Measurements from ENCODE around the gene CEL.

The CEL gene

DNA sequence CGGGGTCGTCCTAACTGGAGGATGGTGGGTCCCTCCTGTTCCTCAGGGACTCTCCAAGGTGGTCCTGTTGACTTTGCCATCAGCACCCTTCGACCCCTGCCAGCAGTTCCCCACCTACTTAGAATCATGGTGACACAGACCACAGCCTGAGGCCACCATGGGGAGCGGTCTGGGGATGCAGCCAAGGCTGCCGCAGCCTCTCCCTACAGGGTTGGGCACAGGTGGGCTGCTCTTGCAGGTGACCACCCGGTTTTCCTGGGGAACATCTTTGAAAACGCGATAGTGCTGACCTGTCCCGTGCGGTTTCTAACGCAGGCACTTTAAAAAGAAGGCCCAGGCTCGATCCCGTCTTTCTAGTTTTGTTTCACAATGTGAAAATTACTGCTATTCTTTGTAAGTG lies 12.7 kb upstream of the CEL start:
- no peak overlapping the region for H4K8ac ChIP-seq (ENCODE audit: low read depth, low read length)
- no peak overlapping the region for H3K18ac ChIP-seq (ENCODE audit: low read length)
- H2BK15ac ChIP-seq (replicated peaks; ENCODE audit: low read depth) = no peak overlapping the region
- H3K4me2 ChIP-seq (ENCODE audit: low read length) = no peak overlapping the region
- H3K4me3 ChIP-seq (ENCODE audit: low read length) = no peak overlapping the region
- DNase-seq = no peak
- no peak overlapping the region for H2BK120ac ChIP-seq (ENCODE audit: low read depth, low read length)
- no peak overlapping the region for H3K23ac ChIP-seq (ENCODE audit: low read length)
- WGBS (ENCODE audit: extremely low coverage, insufficient coverage, low lambda C conversion rate) = no CpG with 5 or more reads among the region's 13 CpGs
- no peaks in the 10 kb centered on the region for H3K27me3 ChIP-seq (ENCODE audit: insufficient read depth, low read length, poor library complexity)
- H3K27ac ChIP-seq (ENCODE audit: low read depth, low read length) = no peak overlapping the region
- H3K9ac ChIP-seq (ENCODE audit: low read length) = no peak overlapping the region
- H3K56ac ChIP-seq (ENCODE audit: low read length) = no peak overlapping the region
- no peak overlapping the region for H2BK5ac ChIP-seq (ENCODE audit: low read length)
- no peaks in the 10 kb centered on the region for H3K79me2 ChIP-seq (ENCODE audit: control insufficient read depth, insufficient read depth, low read length)
- no peaks in the 10 kb centered on the region for H3K79me1 ChIP-seq (ENCODE audit: low read length)
- H3K4ac ChIP-seq (ENCODE audit: low read depth, low read length) = no peak overlapping the region
- no peak overlapping the region for H2AK5ac ChIP-seq (ENCODE audit: low read length)
- no peak overlapping the region for H4K5ac ChIP-seq (ENCODE audit: low read length)
- no peaks in the 10 kb centered on the region for H3K4me1 ChIP-seq (ENCODE audit: control insufficient read depth, low read depth, low read length)
- peaks cover 15% of the 10 kb centered on the region for H3K36me3 ChIP-seq (ENCODE audit: control insufficient read depth, insufficient read depth, low read length)

DNA sequence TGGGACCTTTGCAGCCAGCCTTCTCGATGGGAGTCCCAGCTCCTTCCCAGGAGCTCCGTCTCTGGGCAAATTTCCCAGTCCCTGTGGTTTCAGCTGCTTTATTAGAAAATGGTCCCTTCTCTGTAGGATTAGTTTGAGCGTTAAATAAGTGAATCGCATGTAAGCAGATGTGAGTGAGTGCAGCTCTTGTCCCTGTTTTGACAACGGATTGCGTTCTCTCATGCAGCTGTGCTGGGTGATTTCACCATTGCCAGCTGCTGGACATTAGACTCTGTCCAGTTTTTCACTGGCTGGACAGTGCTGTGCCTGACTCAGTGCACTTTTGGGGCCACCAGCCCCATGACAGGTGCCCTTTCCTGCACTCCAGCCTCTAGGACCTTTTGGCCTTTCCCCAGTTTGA lies 11.6 kb upstream of the CEL start:
- no peak overlapping the region for H2BK120ac ChIP-seq (ENCODE audit: low read depth, low read length)
- H3K9ac ChIP-seq (ENCODE audit: low read length) = no peak overlapping the region
- no peaks in the 10 kb centered on the region for H3K27me3 ChIP-seq (ENCODE audit: insufficient read depth, low read length, poor library complexity)
- WGBS (ENCODE audit: extremely low coverage, insufficient coverage, low lambda C conversion rate) = no CpG with 5 or more reads among the region's 6 CpGs
- DNase-seq = no peak
- H4K5ac ChIP-seq (ENCODE audit: low read length) = no peak overlapping the region
- no peak overlapping the region for H4K8ac ChIP-seq (ENCODE audit: low read depth, low read length)
- peaks cover 12% of the 10 kb centered on the region for H3K36me3 ChIP-seq (ENCODE audit: control insufficient read depth, insufficient read depth, low read length)
- H3K79me1 ChIP-seq (ENCODE audit: low read length) = no peaks in the 10 kb centered on the region
- no peak overlapping the region for H2BK15ac ChIP-seq (replicated peaks; ENCODE audit: low read depth)
- H3K23ac ChIP-seq (ENCODE audit: low read length) = no peak overlapping the region
- no peak overlapping the region for H3K27ac ChIP-seq (ENCODE audit: low read depth, low read length)
- H2BK5ac ChIP-seq (ENCODE audit: low read length) = no peak overlapping the region
- H3K4ac ChIP-seq (ENCODE audit: low read depth, low read length) = no peak overlapping the region
- H3K4me3 ChIP-seq (ENCODE audit: low read length) = no peak overlapping the region
- no peaks in the 10 kb centered on the region for H3K79me2 ChIP-seq (ENCODE audit: control insufficient read depth, insufficient read depth, low read length)
- no peaks in the 10 kb centered on the region for H3K4me1 ChIP-seq (ENCODE audit: control insufficient read depth, low read depth, low read length)
- no peak overlapping the region for H2AK5ac ChIP-seq (ENCODE audit: low read length)
- no peak overlapping the region for H3K18ac ChIP-seq (ENCODE audit: low read length)
- no peak overlapping the region for H3K56ac ChIP-seq (ENCODE audit: low read length)
- H3K4me2 ChIP-seq (ENCODE audit: low read length) = no peak overlapping the region

DNA sequence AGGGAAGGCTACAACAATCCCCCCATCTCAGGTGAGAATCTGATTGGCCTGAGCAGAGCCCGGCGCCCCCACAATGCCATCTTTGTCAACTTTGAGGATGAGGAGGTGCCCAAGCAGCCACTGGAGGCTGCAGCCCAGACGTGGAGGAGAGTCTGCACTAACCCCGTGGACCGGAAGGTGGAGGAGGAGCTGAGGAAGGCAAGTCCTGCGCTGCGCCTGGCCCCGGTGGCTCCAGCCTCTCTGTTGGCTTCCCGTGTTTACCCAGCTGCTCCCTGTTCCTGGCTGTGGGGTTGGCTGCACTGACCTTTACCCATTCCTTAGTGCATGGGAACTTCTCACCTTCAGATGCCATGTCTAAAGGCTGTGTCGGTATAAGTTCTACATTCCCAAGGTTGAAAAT lies 11.0 kb upstream of the CEL start:
- no peak overlapping the region for H2BK120ac ChIP-seq (ENCODE audit: low read depth, low read length)
- H3K36me3 ChIP-seq (ENCODE audit: control insufficient read depth, insufficient read depth, low read length) = peaks cover 10% of the 10 kb centered on the region
- WGBS (ENCODE audit: extremely low coverage, insufficient coverage, low lambda C conversion rate) = no CpG with 5 or more reads among the region's 10 CpGs
- H2BK15ac ChIP-seq (replicated peaks; ENCODE audit: low read depth) = no peak overlapping the region
- H3K27me3 ChIP-seq (ENCODE audit: insufficient read depth, low read length, poor library complexity) = no peaks in the 10 kb centered on the region
- H3K79me1 ChIP-seq (ENCODE audit: low read length) = no peaks in the 10 kb centered on the region
- H2AK5ac ChIP-seq (ENCODE audit: low read length) = no peak overlapping the region
- H2BK5ac ChIP-seq (ENCODE audit: low read length) = no peak overlapping the region
- H3K56ac ChIP-seq (ENCODE audit: low read length) = no peak overlapping the region
- no peak overlapping the region for H4K5ac ChIP-seq (ENCODE audit: low read length)
- no peak overlapping the region for H3K4me2 ChIP-seq (ENCODE audit: low read length)
- no peak for DNase-seq
- H3K4me3 ChIP-seq (ENCODE audit: low read length) = no peak overlapping the region
- no peak overlapping the region for H3K9ac ChIP-seq (ENCODE audit: low read length)
- H3K4ac ChIP-seq (ENCODE audit: low read depth, low read length) = no peak overlapping the region
- no peak overlapping the region for H3K18ac ChIP-seq (ENCODE audit: low read length)
- no peak overlapping the region for H3K23ac ChIP-seq (ENCODE audit: low read length)
- no peak overlapping the region for H4K8ac ChIP-seq (ENCODE audit: low read depth, low read length)
- H3K79me2 ChIP-seq (ENCODE audit: control insufficient read depth, insufficient read depth, low read length) = no peaks in the 10 kb centered on the region
- no peak overlapping the region for H3K27ac ChIP-seq (ENCODE audit: low read depth, low read length)
- no peaks in the 10 kb centered on the region for H3K4me1 ChIP-seq (ENCODE audit: control insufficient read depth, low read depth, low read length)

DNA sequence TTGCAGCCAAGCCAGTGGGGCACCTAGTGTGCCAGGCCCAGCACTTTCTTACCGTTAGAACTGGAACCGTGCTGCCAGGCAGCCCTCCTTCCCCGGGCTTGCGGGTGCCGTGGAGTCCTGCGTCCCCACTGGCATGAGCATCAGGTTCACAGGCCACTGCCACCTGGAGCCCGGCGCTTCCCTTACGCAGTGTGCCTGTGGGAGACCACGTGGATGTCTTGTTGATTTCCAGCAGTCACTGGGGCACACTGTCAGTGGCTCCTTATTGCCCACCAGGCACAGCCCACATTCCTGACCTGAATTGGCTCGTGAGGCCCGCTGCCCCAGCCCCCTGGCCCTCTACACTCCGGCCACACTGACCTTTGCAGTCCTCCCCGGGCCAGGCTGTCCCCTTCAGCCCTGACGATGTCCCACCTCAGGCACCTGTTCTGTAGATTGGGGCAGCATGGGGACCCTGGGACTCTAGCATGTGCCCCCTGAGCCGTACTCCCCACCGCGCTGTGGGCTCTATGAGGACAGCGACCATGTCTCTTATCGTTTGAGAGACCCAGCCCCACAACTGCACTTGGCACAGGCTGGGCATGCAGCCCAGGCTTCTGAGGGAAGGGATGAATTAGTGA lies 10.4 kb upstream of the CEL start:
- Histone ChIP-seq H2BK15ac (replicated peaks; ENCODE audit: low read depth) (no peak overlapping the region), H3K36me3 (ENCODE audit: control insufficient read depth, insufficient read depth, low read length) (peaks cover 10% of the 10 kb centered on the region)

DNA sequence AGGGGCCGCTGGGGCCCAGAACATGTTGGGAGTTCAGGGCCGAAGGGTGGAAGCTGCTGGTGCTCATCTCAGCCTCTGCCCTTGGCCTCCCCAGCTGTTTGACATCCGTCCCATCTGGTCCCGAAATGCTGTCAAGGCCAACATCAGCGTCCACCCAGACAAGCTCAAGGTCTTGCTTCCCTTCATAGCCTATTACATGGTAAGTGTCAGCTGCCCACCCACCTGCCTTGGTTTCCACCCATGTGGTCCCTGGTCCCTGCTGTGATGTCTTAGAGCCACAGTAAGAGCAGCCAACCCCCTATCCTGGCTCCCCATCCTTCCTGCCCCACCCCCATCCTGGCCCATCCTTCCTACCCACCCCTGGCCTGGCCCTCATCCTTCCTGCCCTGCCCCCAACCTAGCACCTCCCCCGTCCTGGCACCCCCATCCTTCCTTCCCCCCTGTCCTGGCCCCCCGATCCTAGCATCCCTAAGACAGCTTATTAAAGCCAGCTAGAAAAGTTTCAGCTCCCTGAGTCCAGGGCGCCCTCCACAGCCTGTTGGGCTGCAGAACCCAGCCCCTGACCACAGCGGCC lies 9.7 kb upstream of the CEL start:
- Histone ChIP-seq H3K4me1 (ENCODE audit: control insufficient read depth, low read depth, low read length) (no peaks in the 10 kb centered on the region), H4K5ac (ENCODE audit: low read length) (no peak overlapping the region), H2BK120ac (ENCODE audit: low read depth, low read length) (no peak overlapping the region), H3K4me2 (ENCODE audit: low read length) (no peak overlapping the region), H3K56ac (ENCODE audit: low read length) (no peak overlapping the region), H3K4me3 (ENCODE audit: low read length) (no peak overlapping the region), H3K23ac (ENCODE audit: low read length) (no peak overlapping the region), H4K8ac (ENCODE audit: low read depth, low read length) (no peak overlapping the region), H2AK5ac (ENCODE audit: low read length) (no peak overlapping the region), H3K9ac (ENCODE audit: low read length) (no peak overlapping the region), H3K27me3 (ENCODE audit: insufficient read depth, low read length, poor library complexity) (no peaks in the 10 kb centered on the region), H3K18ac (ENCODE audit: low read length) (no peak overlapping the region), H3K27ac (ENCODE audit: low read depth, low read length) (no peak overlapping the region), H3K79me2 (ENCODE audit: control insufficient read depth, insufficient read depth, low read length) (no peaks in the 10 kb centered on the region), H2BK5ac (ENCODE audit: low read length) (no peak overlapping the region), H3K36me3 (ENCODE audit: control insufficient read depth, insufficient read depth, low read length) (peaks cover 11% of the 10 kb centered on the region), H2BK15ac (replicated peaks; ENCODE audit: low read depth) (no peak overlapping the region), H3K79me1 (ENCODE audit: low read length) (no peaks in the 10 kb centered on the region), H3K4ac (ENCODE audit: low read depth, low read length) (no peak overlapping the region)
- no peak for DNase-seq
- no CpG with 5 or more reads among the region's 9 CpGs for WGBS (ENCODE audit: extremely low coverage, insufficient coverage, low lambda C conversion rate)

More for the DNA sequence above, 10.4 kb upstream of the CEL start:
- Histone ChIP-seq H3K27me3 (ENCODE audit: insufficient read depth, low read length, poor library complexity) (no peaks in the 10 kb centered on the region), H3K79me2 (ENCODE audit: control insufficient read depth, insufficient read depth, low read length) (no peaks in the 10 kb centered on the region), H3K18ac (ENCODE audit: low read length) (no peak overlapping the region), H3K4me2 (ENCODE audit: low read length) (no peak overlapping the region), H3K4me1 (ENCODE audit: control insufficient read depth, low read depth, low read length) (no peaks in the 10 kb centered on the region), H2AK5ac (ENCODE audit: low read length) (no peak overlapping the region), H3K23ac (ENCODE audit: low read length) (no peak overlapping the region), H2BK120ac (ENCODE audit: low read depth, low read length) (no peak overlapping the region), H3K79me1 (ENCODE audit: low read length) (no peaks in the 10 kb centered on the region), H3K56ac (ENCODE audit: low read length) (no peak overlapping the region), H4K8ac (ENCODE audit: low read depth, low read length) (no peak overlapping the region), H3K4me3 (ENCODE audit: low read length) (no peak overlapping the region), H3K27ac (ENCODE audit: low read depth, low read length) (no peak overlapping the region), H2BK5ac (ENCODE audit: low read length) (no peak overlapping the region), H3K4ac (ENCODE audit: low read depth, low read length) (no peak overlapping the region), H3K9ac (ENCODE audit: low read length) (no peak overlapping the region), H4K5ac (ENCODE audit: low read length) (no peak overlapping the region)
- no CpG with 5 or more reads among the region's 20 CpGs for WGBS (ENCODE audit: extremely low coverage, insufficient coverage, low lambda C conversion rate)
- no peak for DNase-seq
